MM.1S (cell line): ENCODE measurements around the gene WDR48.

ENCODE experiments used
- CTCF ChIP-seq: fragments of 300-600 bp; sonication (generic); IDR thresholded peaks from 2 replicates; pipeline ENCODE4 v1.5.1; 2016; ENCODE audit warnings: antibody characterized with exemption, low read length, mixed read lengths
- EZH2 ChIP-seq: fragments of 300-600 bp; sonication (generic); optimal IDR thresholded peaks from 2 replicates; pipeline ENCODE3; 2017; ENCODE audit warnings: low read depth, mild to moderate bottlenecking, antibody characterized with exemption, low read length, mixed read lengths
- EZH2phosphoT487 ChIP-seq: fragments of 300-600 bp; sonication (generic); IDR thresholded peaks from 2 replicates; pipeline ENCODE4 v1.6.1; 2018; ENCODE audit warnings: antibody characterized with exemption, low read length

GRCh38 chr3:39146083-39146501 is 94.3 kb downstream of the WDR48 start:
- TF ChIP-seq CTCF: no peak
- no peak for TF ChIP-seq EZH2phosphoT487
- TF ChIP-seq EZH2: no peak
